ENCODE data around the gene USP34.
"Not testable (repeated sequence)": the region's sequence is repeated elsewhere in the genome, so short reads cannot be mapped to it uniquely, and the experiment has no call there.

Gene USP34

DNA sequence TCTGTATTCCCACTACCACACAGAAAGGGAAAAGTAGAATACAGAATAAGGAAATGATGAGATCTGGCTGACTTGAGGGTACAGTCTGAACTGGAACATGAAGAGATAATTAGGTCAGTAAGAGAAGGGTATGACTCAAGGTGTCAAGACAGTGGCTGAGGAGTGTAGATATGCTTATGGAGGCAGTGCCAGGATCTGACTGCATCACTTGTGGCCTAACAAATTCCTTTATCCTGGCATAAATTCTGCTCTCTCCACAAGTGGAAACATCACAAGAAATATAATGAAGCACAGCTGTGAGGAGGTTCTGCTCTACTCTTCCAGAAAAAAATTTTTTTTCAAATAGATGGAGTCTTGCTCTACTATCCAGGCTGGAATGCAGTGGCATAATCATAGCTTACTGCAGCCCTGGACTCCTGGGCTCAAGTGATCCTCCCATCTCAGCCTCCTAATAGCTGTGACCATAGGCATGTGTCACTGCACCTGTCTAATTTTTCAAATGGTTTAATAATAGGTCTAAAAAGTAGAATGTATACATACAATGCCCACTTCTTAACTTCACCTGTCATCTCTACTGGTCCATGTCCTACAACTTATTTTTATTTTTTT lies 223.6 kb downstream of the USP34 start:
- DNase-seq (ENCODE audit: low spot score), result no peak

DNA sequence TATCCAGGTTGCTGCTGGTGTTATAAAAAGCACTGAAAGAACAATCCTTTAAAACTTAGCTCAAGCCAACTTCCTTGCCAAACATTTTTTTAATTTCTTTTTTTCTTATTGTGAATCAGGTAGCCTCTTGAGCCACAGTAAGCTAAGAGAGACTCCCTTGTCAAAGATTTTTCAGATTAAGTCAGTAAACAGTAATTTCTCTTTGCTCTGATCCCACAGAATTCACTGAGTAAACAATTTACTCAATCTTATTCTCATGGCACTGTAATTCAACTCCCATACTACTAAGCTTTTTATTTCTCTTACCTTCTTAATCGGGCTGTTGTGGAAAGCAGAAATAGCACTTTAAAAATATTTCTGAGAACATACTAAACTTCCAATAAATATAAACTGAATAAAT lies 226.2 kb downstream of the USP34 start:
- DNase-seq (ENCODE audit: low spot score), result no peak

DNA sequence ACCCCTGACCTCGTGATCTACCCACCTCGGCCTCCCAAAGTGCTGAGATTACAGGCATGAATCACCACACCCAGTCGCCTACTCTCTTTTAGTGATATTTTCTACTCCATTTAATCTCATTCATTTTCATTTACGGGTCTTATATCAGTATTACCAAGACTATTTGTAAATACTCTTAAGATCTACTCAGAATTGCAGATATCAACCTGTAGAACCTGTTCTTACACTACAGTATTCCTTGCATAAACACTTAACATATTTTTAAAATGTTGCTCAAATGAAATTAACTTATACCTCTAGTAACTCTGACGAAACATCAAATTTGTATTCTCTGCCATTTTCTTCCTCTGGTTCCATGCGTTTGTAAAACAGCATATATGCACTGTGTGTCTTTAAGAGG lies 229.6 kb downstream of the USP34 start:
- no peak for DNase-seq (ENCODE audit: low spot score)

DNA sequence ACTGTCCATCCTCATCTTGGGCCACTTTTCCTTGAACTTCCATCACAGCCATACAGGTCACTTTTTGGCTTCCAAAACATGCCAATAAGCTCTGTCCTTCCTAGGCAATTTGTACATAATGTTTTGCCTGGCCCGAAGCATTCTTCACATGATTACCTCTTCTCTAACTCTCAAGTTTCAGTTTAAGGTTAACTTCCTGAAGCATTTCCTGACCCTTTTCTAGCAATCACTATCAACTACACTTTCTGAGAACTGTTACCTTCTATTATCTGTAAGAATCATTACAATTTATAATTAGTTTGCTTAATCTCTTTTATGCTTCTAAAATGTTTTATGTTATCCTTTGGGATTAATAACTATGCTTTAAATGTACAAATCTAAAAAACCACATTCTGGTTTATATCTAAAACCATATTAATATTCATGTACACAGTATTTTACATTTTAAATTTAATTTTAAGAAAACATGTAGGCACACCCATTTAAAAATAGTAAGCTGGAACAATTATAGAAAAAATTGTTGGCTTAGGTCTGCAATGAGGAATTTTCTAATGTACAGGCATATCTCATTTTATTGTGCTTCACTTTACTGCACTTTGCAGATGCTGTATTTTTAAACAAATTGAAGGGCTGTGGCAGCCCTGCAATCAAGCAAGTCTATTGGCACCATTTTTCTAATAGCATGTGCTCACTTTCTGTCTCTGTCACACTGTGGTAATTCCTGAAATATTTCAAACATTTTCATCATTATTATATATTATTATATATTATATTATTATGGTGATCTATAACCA lies 232.5 kb downstream of the USP34 start:
- no peak for DNase-seq (ENCODE audit: low spot score)

DNA sequence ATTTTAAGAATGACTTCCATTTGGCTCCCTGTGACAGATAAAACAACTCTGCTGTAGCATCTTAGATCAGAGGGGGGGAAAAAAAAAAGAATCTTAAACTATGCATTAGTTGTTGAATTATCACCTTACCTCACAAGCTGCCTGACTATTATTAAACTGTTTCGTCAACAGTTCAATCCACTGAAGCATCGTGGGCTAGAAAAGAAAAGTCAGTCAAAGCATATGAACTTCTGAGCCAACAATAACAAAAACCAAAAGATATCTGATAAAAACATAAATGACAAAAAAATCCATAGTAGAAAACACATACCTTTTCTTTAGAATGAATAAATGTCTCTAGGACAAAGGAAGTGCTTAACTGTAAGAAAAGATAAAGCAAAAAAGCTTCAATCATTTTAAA lies 235.2 kb downstream of the USP34 start:
- no peak for DNase-seq (ENCODE audit: low spot score)

DNA sequence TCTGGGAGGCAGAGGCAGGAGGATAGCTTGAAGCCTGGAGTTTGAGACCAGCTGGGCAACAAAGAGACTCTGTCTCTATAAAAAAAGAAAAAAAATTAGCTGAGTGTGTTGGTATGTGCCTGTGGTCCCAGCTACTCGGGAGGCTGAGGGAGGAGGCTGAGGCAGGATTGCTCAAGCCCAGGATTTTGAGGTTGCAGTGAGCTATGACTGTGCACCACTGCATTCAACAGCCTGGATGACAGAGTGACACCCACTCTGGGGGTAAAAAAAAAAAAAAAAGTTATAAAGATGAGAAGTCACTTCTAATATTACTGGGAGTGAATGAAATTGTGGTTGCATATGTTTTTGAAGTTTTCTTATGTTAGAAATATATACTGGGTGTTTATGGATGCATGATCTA lies 237.3 kb downstream of the USP34 start:
- DNase-seq (ENCODE audit: low spot score), result no peak

DNA sequence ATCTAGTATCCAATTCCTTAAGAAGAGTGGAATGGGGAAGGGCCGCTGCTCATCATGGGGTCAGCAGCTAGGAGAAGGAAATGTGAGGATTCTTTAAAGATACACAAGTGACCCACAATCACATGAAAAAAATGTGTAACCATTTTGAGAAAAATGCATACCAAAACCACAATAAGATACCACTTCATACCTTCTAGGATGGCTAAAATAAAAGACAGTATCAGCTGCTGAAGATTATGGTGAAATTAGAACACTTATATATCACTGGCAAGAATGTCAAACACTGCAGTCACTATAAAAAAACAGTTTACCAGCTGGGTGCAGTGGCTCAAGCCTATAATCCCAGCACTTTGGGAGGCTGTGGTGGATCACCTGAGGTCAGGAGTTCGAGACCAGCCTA lies 241.0 kb downstream of the USP34 start:
- DNase-seq (ENCODE audit: low spot score), result no peak

DNA sequence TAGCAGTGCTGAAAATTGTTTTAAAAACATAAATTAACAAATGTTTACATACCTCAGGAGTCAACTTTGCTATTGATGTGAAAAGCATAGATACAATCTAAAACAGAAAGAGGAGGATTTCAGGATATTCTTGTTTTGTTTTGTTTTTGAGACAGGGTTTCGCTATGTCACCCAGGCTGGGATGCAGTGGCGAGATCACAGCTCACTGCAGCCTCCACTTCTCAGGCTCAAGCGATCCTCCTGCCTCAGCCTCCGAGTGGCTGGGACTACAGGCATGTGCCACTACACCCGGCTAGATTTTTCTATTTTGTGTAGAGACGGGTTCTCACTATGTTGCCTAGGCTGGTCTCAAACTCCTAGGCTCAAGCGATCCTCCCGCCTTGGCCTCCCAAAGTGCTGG lies 248.3 kb downstream of the USP34 start:
- no peak for DNase-seq (ENCODE audit: low spot score)

DNA sequence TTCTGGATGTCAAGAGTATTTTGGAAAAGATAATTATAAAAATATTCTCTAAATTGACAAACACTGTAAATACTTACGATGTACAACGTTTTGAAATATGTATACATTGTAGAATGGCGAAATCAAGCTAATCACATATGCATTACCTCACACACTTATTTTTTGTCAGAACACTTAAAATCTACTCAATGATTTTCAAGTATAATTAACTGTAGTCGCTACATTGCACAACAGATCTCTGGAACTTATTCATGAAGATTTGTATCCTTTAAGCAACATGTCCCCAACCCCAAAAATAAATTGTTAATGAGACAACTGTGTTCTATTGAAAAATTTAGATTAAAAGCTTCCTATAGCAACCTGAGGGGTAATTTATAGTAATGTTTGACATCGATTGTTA lies 249.1 kb downstream of the USP34 start:
- no peak for DNase-seq (ENCODE audit: low spot score)

DNA sequence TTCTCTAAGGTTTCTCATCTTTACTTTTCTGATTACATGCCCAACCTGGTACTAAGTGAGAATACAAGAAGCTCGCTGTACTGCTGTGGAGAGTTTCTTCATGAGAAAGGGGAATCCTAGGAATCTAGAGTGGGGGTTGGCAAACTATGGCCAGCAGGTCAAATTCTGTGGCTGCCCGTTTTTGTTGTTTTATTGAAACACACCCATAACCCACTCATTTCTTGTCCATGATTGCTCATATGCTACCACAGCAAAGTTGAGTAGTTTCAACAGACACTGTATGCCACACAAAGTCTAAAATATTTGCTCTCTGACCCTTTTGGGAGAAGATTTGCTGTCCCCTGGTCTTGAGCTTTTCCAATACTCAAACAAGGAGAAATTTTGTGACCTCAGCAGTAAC lies 250.1 kb downstream of the USP34 start:
- no peak for DNase-seq (ENCODE audit: low spot score)

DNA sequence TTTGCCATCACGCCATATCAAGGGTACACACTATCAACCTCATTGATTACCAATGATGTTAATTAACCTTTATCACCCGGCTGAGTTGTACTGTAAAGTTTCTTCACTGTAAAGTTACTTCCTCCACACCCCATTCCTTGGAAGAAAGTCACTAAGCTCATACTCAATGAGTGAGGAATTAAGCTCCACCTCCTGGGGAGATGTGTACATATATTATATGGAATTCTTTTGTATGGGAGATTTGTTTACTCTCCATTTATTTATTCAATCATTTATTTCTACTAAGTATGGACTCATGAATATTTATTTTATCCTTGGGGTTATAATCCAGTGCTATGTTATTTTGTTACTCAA lies 252.1 kb downstream of the USP34 start:
- DNase-seq (ENCODE audit: low spot score), result no peak

DNA sequence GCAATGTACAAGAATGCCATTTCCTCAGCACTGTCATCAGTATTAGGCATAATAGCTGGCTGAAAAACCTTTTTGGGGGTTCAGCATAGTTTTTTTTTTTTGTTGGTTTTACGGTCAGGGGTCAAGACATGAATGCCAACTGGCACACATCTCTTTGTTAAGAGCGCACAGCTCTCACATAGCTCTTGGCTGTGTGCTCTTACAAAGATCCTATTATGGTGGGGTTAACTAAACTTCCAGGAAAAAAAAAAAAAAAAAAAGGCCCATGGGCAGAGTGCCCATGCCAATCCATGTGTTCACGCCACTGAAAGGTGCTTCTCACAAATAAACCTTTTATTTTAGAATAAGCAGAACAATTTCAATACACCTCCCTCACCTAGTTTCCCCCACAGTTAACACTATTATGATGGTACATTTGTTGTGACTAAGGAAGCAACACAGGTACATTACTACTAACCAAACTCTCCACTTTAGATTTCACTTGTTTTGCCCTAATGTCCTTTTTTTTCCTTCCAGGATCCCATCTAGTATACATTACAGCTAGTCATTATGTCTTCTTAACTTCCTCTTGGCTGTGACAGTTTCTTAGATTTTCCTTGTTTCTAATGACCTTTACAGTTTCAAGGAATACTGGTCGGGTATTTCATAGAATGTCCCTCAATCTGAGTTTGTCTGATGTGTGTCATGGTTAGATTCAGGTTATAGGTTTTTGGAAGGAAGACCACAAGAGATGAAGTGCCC lies 252.6 kb downstream of the USP34 start:
- DNase-seq (ENCODE audit: low spot score), result no peak

DNA sequence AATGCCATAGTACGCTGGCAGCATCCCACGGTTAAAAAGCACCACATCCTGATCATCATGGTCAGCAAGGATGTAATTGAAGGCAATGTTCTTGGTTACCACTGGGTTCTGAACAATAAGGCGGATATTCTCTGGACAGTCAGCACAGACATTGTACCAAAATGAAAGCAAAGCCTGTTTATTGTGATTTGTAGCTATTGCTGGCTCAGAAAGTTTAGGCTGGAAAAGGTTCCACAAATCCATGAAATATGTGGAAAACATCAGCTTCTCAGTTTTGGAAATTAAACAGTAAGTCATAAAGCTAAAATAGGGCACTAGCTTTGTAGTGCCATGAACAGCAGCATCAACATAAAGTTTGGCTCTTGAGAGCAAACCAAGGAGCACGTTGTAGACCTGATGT lies 256.7 kb downstream of the USP34 start:
- no peak for DNase-seq (ENCODE audit: low spot score)

DNA sequence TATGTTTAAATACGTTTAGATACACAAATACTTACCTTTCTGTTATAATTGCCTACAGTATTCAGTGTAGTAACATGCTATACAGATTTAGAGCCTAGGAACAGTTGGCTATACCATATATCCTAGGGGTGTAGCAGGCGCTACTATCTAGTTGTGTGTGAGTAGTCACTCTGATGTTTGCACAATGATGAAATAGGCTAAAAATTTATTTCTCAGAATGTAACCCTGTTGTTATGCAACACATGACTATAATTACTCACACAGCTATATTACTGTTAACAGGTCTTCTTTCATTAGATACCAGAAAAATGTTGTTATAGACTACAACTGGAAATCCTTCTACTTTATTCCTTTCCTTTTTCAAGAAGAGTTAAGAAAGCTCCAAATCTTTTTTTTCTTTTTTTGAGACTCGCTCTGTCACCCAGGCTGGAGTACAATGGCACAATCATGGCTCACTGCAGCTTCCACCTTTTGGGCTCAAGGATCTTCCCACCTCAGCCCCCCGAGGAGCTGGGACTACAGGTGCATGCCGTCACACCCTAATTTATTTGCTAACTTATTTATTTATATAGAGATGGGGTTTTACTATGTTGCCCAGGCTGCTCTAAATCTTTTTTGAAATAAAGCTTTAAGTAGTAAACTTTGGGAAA lies 260.4 kb downstream of the USP34 start:
- DNase-seq (ENCODE audit: low spot score), result no peak

DNA sequence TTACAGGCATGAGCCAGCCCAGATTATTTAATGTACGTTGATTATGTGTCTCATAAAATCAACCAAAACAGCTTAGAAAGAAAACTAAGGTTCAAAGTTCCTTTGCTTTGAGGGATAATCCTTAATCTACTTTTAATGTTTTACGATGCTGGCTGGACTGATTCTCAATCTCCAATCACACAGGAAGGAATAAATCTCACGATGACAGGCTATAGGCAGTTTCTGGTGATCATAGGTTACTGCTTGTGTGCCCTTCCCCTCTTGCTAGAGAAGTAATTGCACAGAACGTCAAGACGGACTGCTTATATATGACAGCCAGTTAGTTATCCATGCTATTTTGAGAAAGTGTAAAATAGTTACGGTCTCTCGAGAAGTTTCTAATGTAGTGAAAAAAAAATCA lies 265.8 kb downstream of the USP34 start:
- no peak for DNase-seq (ENCODE audit: low spot score)

DNA sequence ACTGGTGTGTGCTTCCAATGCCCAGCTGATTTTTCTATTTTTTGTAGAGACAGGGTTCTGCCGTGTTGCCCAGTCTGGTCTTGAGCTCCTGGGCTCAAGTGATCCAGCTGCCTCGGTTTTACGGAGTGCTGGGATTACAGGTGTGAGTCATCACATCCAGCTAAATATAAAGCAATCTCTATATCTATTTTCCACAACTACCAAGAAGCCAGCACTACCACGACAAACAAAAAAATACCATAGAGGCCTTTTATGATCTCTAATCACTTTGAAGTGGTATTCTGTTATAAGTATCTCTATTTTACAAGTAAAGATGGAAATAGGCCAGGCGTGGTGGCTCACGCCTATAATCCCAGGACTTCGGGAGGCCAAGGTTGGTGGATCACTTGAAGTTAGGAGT lies 274.2 kb downstream of the USP34 start:
- DNase-seq (ENCODE audit: low spot score), result no peak

DNA sequence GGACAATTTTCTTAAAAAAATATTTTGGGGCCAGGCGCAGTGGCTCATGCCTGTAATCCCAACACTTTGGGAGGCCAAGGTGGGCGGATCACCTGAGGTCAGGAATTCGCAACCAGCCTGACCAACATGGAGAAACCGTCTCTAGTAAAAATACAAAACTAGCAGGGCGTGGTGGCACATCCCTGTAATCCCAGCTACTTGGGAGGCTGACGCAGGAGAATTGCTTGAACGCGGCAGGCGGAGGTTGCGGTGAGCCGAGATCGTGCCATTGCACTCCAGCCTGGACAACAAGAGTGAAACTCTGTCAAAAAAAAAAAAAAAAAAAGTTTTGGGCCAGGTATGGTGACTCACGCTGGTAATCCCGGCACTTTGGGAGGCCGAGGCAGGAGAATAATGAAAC lies 276.2 kb downstream of the USP34 start:
- DNase-seq (ENCODE audit: low spot score), result not testable (repeated sequence)

DNA sequence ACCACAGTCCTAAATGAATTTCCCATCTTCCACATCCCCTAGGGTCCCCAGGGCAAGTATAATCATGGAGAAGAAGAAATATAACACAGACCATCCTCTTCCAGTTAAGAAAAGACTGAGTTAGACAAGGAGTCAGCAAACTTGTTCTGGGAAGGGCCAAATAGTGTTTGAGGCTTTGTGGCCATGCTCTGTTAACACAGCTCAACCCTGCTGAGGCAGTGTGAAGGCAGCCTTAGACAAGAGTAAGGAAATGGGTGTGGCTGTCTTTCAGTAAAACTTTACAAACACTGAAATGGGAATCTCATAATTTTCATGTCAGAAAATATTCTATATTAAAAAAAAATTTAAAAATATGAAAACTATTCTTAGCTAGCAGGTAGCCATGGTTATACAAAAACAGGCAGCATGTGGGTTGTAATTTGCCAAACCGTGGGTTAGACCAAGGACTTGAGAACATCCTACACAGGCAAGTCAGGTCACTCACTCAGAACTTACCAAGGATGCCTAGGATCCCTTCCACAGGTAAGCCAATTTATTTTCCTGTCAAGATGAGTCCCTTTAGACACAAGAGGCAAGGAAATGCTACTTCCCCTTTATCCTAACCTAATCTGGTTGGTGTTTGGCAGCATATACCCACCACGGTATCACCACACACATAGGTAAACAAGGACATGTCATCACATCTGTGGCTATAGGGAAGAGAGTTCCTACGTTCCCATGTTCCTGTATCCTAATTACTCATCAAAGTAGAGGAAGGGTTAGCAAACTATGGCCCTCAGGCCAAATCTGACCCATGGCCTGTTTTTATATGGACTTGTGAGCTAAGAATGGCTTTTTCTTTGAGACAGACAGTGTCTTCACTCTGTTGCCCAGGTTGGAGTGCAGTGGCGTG lies 277.0 kb downstream of the USP34 start:
- DNase-seq (ENCODE audit: low spot score), result no peak

DNA sequence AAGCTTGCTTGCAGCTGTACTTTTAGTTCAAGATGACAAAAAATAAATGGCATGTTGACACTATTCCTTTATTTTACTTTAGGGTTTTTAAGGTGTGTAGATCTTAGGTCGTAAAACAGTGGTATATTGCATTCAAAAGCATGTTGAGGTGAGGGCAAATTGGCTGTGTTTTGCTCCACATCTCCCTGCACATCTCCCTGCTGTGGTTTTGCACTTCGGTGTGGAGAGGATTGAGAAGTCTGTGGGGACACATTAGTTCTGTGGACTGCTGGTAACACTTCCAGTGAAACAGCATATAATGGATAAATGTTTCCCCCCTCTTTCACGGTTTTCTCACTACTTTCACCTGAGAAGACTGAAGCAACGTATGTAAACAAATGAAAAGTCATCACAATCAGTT lies 283.8 kb downstream of the USP34 start:
- DNase-seq (ENCODE audit: low spot score), result no peak

DNA sequence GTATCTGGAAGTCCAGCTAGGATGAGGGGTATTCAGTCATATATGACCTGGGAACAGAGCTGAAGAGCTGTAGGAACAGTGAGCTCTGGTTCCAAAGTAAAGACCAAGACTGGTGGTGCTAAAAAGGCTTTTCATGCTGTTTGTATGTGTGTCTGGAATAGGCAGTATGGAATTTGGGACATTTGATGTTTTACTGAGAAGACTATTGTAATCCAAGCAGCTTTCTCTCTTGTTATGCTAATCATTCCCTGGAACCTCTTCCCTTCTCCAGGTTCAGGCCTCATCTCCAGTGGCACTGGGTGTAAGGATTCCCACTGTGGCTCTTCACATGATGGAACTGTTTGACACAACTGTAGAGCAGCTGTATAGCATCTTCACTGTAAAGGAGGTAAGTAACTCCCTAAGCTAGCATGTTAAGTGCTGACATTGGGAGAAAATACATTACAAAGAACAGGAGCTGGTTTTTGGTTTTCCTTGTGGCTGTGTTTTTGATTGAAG lies 285.6 kb downstream of the USP34 start:
- no peak for DNase-seq (ENCODE audit: low spot score)

DNA sequence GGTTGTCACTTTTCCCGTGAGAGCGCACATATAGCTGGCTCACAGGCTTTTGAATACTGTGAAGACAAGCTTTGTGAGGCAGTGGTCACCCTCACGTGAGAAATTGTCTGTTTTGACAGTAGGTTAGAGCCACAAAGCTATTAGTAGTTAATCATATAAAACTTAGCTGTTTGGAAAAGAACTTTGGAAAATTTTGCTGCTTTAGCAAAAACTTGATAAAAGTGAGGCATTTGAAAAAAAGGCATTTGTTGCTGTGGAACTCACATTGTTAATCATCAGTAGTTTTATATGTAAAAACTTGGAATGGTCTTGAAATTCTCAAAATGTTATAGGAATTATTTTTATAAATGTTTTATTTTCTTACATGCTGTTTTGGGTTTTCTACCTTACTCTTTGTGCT lies 286.6 kb downstream of the USP34 start:
- DNase-seq (ENCODE audit: low spot score), result no peak

DNA sequence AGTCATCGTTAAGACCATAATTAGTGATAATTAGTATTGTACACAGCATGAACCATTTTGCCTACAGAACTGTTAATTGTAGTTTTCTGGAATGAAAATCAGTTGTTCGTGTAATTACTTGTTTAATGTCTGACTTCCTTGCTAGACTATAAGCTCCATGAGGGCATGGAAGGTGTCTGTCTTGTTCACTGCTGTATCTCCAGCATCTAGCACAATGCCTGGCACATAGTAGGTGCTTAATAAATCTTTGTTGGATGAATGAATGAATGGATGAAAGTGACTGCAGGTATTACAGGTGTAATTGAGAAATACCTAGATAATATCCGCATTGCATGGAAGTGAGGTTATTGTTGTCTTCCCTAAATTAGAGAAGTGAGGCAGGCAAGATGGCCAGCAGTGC lies 287.1 kb downstream of the USP34 start:
- no peak for DNase-seq (ENCODE audit: low spot score)

Measured in hematopoietic multipotent progenitor cell treated with erythropoietin and hydrocortisone succinate and interleukin-3 and kit ligand, for 15 days (in vitro differentiated cells).